GM21717 (cell line): ENCODE results near the gene RYR1.
"Not testable (repeated sequence)": the region's sequence is repeated elsewhere in the genome, so short reads cannot be mapped to it uniquely, and the experiment has no call there.

Source experiments
- ATAC-seq: cut with Tn5 transposase; IDR thresholded peaks from one replicate; pipeline ENCODE4 v1.9.1; 2021; ENCODE audit warnings: mild to moderate bottlenecking, moderate library complexity; ENCODE audit not compliant: unreplicated experiment

RYR1 gene

GRCh38 chr19:38559428-38560401 is 126.2 kb downstream of the RYR1 start:
- peak; percentile 58 for ATAC-seq

DNA sequence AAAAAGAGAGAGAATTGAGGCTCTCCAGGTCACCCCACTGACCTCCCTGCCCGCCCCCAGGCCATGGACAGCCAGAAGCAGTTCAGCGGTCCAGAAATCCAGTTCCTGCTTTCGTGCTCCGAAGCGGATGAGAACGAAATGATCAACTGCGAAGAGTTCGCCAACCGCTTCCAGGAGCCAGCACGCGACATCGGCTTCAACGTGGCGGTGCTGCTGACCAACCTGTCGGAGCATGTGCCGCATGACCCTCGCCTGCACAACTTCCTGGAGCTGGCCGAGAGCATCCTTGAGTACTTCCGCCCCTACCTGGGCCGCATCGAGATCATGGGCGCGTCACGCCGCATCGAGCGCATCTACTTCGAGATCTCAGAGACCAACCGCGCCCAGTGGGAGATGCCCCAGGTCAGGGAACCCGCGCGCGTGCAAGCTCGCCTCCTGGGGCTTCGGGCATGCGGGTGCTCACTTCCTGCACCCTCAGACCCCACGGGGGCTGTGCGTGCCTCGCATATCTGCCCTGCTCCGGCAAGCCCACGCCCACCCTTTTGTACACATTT is 127.6 kb downstream of the RYR1 start:
- no peak for ATAC-seq

DNA sequence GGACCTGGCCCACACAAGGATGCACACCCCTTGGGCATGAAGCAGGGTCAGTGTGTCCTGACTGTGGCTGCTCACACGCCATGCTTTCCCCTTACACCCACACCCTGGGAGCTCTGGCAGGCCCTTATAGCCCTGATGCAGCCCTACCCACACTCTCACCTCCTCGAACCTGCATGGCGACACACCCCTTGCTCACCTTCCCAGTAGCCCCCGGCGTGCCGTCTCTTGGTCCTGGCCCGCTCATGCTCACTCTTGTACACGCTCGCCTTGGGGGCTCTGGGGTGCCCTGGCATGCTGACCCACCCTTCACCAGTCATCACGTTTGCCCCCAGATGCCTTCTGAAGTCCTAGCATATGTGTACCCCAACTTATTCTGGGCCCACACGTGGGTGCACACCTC is 128.2 kb downstream of the RYR1 start:
- ATAC-seq = no peak

- ATAC-seq = no peak
These were observed 128.6 kb downstream of the RYR1 start for GRCh38 chr19:38562096-38562495.

DNA sequence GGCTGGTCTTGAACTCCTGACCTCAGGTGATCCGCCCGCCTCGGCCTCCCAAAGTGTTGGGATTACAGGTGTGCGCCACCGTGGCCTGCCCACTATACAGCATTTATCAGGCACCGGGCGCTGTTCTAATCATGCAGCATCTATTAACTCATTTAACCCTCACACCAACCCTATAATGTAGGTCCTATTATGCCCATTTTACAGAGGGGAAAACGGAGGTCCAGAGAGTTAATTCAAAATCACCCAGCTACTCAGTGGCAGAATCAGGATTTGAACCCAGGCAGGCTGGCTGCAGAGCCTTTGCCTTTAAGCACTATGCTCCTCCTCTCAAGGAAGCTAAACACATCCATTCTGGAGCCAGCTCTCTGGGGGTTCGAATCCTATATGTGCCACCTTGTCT is 130.0 kb downstream of the RYR1 start:
- no peak for ATAC-seq

- no peak for ATAC-seq
These were observed 131.6 kb downstream of the RYR1 start for GRCh38 chr19:38564981-38565690.

DNA sequence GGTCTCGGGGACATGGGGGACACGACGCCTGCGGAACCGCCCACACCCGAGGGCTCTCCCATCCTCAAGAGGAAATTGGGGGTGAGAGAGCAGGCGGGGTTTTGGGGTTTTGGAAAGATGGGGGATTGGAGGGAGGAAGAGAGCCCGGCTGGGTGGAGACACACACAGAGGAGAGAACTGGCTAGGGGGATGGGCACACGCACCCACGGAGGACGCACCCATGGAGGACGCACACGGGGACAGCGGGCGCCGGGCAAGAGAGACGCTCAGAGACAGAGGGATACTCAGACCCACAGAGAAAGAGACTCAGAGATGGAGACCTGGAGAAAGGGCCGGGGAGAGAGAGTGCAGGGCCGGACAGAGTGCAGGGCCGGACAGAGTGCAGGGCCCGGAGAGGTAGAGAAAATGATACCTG is 132.2 kb downstream of the RYR1 start:
- no peak for ATAC-seq

GRCh38 chr19:38569368-38569983 is 136.0 kb downstream of the RYR1 start:
- ATAC-seq = no peak

DNA sequence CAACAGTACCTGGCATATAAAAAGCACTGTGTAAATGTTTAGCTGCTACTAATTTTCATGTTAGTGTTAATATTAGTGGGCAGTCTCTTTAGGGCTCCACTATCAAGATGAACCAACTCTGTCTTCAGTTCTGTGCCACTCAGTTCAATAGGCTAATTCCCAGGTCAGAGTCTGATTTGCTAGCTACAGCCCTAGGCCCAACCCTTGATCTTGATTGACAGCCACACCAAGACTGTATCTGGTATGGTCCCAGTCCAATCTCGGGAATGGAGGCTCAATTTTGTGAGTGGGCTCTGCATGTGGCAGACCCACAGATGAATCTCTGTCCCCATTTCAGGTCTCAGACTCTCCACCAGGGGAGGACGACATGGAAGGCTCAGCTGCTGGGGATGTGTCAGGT is 138.2 kb downstream of the RYR1 start:
- no peak for ATAC-seq

- no peak for ATAC-seq
These were observed 144.3 kb downstream of the RYR1 start for GRCh38 chr19:38577826-38578225.

DNA sequence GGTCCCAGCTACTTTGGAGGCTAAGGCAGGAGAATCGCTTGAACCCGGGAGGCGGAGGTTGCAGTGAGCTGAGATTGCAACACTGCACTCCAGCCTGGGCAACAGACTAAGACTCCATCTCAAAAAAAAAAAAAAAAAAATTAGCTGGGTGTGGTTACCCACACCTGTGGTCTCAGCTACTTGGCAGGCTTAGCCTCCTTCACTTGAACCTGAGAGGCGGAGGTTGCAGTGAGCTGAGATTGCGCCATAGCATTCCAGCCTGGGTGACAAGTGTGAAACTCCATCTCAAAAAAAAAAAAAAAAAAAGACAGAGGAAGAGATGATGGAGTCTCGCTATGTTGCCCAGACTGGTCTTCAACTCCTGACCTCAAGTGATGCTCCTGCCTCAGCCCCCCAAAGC is 145.8 kb downstream of the RYR1 start:
- ATAC-seq = not testable (repeated sequence)

- ATAC-seq = no peak
These were observed 146.6 kb downstream of the RYR1 start for GRCh38 chr19:38580080-38580479.

GRCh38 chr19:38583219-38583984 is 149.9 kb downstream of the RYR1 start:
- peak; percentile 69 for ATAC-seq

- ATAC-seq = no peak
These were observed 150.5 kb downstream of the RYR1 start for GRCh38 chr19:38583985-38584305.

- no peak for ATAC-seq
These were observed 154.1 kb downstream of the RYR1 start for GRCh38 chr19:38587562-38587961.

DNA sequence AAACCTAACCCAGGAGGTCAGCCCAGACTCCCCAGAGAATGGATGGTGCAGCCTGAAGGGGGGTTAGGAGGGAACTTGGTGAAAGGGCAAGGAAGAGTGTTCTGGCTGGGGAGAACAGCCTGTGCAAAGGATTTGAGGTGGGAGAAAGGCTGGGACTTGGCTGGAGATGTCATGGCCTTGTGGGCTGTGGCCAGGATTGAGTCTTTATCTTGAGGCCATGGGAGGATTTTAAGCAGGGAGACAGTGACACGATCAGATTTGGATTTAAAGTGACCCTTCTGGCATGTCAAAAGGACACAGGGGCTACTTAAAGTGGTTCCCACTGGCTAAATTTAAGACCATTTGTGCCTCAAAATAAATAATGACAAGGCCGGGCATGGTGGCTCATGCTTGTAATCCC is 154.6 kb downstream of the RYR1 start:
- no peak for ATAC-seq

DNA sequence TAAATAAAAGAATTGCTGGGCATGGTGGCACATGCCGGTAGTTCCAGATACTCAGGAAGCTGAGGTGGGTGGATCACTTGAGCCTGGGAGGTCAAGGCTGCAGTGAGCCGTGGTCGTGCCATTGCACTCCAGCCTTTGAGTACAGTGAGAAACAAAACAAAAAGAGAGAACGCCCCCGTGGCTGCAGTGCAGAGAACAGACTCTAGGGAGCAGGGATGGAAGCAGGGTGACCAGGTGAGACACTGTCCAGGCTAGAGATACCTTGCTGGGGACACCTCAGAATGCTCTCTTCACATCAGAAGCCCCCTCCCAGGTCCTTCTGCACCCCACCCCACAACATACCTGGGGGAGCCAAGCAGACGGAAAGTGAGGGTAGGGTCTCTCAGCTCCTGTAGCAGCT is 159.4 kb downstream of the RYR1 start:
- no peak for ATAC-seq

DNA sequence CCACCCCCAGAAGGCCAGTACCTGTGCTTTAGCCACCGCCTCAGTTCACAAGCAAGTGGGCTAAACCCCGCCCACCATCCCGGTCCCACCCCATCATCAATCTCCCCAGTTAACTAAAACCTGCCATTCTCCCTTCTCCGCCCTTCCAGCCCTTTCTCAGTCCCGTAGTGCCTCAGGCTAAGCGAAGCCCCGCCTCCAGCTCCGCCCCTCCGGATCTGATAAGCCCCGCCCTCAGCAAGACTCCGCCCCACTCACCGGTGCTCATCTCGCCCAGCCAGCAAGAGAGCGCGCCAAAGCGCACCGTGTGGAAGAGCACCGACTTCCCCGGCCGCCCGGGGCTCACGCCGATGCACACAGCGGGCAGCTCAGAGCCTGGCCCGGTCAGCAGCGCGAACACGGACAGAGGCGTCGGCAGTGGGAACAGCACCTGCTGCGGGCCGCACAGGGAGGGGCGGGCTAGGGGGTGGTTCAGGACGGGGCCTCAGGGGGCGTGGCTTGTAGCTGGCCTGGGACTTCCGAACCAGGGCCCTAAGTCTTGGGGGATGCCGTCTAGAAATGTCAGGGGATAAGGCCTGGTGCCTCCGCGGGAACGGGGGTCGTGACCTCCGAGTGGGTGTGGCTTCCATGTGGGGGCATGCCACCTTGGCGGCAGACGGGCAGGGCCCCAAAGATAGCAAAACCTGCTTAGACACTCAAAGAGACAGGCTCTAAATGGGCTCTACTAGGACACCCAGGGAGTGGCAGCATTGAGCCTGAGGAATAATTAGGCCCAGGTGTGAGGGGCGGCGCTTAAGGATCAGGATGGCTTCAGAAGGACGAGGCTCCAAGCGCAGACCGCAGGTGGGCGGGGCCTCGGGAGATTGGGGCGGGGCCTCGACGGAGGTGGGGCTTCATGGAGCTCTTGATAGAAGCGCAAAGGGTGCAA is 162.8 kb downstream of the RYR1 start:
- no peak for ATAC-seq

DNA sequence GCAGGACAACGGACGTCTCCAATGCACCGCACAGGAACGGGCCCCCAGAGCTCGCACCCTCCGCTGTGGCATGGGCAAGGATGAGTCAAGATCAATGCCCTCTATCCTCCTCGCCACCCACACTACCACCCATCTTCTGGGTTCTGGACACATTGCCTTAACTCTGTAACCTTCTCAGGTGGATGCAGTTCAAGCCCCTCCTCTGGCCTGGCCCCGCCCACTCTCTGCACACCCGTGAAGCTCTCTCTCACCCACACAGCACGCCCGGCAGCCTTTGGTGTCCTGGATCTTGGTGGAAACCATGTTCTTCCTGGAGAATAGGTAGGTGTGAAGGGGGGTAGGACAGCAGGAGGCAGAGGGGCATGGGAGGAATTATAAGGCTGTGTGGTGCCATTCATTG is 163.6 kb downstream of the RYR1 start:
- ATAC-seq = no peak

GRCh38 chr19:38599722-38600121 is 166.2 kb downstream of the RYR1 start:
- ATAC-seq = no peak
